Measurements from ENCODE around the gene CCN2. TPM values are rescaled to one million over a fixed set of nuclear protein-coding genes. Genes with fewer than 3 reads are reported as not detected.

CCN2 gene
- total RNA-seq, 1 donor from 2014 or later, result not detected

GRCh38 chr6:131979515-131980337 lies 28.6 kb upstream of the CCN2 start:
- H3K9me3 Mint-ChIP-seq, result no peaks in the 10 kb centered on the region
- no peak overlapping the region for H3K4me3 Mint-ChIP-seq
- H3K36me3 Mint-ChIP-seq (ENCODE audit: low read depth), result no peaks in the 10 kb centered on the region
- no peak overlapping the region for H3K27ac Mint-ChIP-seq
- intact Hi-C loops (cut with micrococcal nuclease), result no loop called here
- no peaks in the 10 kb centered on the region for H3K4me1 Mint-ChIP-seq
- no peaks in the 10 kb centered on the region for H3K27me3 Mint-ChIP-seq
- DNase-seq, result no peak

- H3K9me3 Mint-ChIP-seq, result no peaks in the 10 kb centered on the region
- intact Hi-C loops (cut with micrococcal nuclease), result no loop called here
Measured at GRCh38 chr6:131978522-131978921, 27.4 kb upstream of the CCN2 start.

GRCh38 chr6:131976545-131977061 lies 25.4 kb upstream of the CCN2 start:
- intact Hi-C loops (cut with micrococcal nuclease), result no loop called here
- no peaks in the 10 kb centered on the region for H3K4me1 Mint-ChIP-seq
- H3K36me3 Mint-ChIP-seq (ENCODE audit: low read depth), result no peaks in the 10 kb centered on the region
- no peak for DNase-seq
- H3K27me3 Mint-ChIP-seq, result no peaks in the 10 kb centered on the region
- no peak overlapping the region for H3K4me3 Mint-ChIP-seq
- no peaks in the 10 kb centered on the region for H3K9me3 Mint-ChIP-seq
- H3K27ac Mint-ChIP-seq, result no peak overlapping the region

More at GRCh38 chr6:131978522-131978921, 27.4 kb upstream of the CCN2 start:
- no peaks in the 10 kb centered on the region for H3K36me3 Mint-ChIP-seq (ENCODE audit: low read depth)
- H3K27me3 Mint-ChIP-seq, result no peaks in the 10 kb centered on the region
- no peak overlapping the region for H3K4me3 Mint-ChIP-seq
- H3K4me1 Mint-ChIP-seq, result no peaks in the 10 kb centered on the region
- H3K27ac Mint-ChIP-seq, result no peak overlapping the region
- DNase-seq, result no peak

GRCh38 chr6:131972741-131973140 lies 21.6 kb upstream of the CCN2 start:
- intact Hi-C loops (cut with micrococcal nuclease), result no loop called here
- no peak overlapping the region for H3K27ac Mint-ChIP-seq
- H3K27me3 Mint-ChIP-seq, result peaks cover 2% of the 10 kb centered on the region
- H3K36me3 Mint-ChIP-seq (ENCODE audit: low read depth), result no peaks in the 10 kb centered on the region
- no peak for DNase-seq
- no peak overlapping the region for H3K4me3 Mint-ChIP-seq
- H3K9me3 Mint-ChIP-seq, result no peaks in the 10 kb centered on the region
- H3K4me1 Mint-ChIP-seq, result no peaks in the 10 kb centered on the region

- H3K4me1 Mint-ChIP-seq, result no peaks in the 10 kb centered on the region
- H3K36me3 Mint-ChIP-seq (ENCODE audit: low read depth), result no peaks in the 10 kb centered on the region
- intact Hi-C loops (cut with micrococcal nuclease), result no loop called here
- H3K27me3 Mint-ChIP-seq, result peaks cover 2% of the 10 kb centered on the region
- H3K4me3 Mint-ChIP-seq, result no peak overlapping the region
- no peak for DNase-seq
- no peak overlapping the region for H3K27ac Mint-ChIP-seq
- H3K9me3 Mint-ChIP-seq, result no peaks in the 10 kb centered on the region
Measured at GRCh38 chr6:131970076-131970859, 19.1 kb upstream of the CCN2 start.

- H3K9me3 Mint-ChIP-seq, result no peaks in the 10 kb centered on the region
- no peak overlapping the region for H3K27ac Mint-ChIP-seq
- no peak for DNase-seq
- H3K4me1 Mint-ChIP-seq, result no peaks in the 10 kb centered on the region
- intact Hi-C loops (cut with micrococcal nuclease), result no loop called here
- H3K4me3 Mint-ChIP-seq, result no peak overlapping the region
- H3K36me3 Mint-ChIP-seq (ENCODE audit: low read depth), result no peaks in the 10 kb centered on the region
- peaks cover 2% of the 10 kb centered on the region for H3K27me3 Mint-ChIP-seq
Measured at GRCh38 chr6:131968656-131969055, 17.5 kb upstream of the CCN2 start.

GRCh38 chr6:131967948-131968347 lies 16.8 kb upstream of the CCN2 start:
- Mint-ChIP-seq H3K27ac (no peak overlapping the region), H3K4me1 (no peaks in the 10 kb centered on the region), H3K36me3 (ENCODE audit: low read depth) (no peaks in the 10 kb centered on the region), H3K27me3 (peaks cover 2% of the 10 kb centered on the region), H3K4me3 (no peak overlapping the region), H3K9me3 (no peaks in the 10 kb centered on the region)
- DNase-seq, result no peak
- intact Hi-C loops (cut with micrococcal nuclease), result no loop called here

- no peak for DNase-seq
- no peak overlapping the region for H3K4me3 Mint-ChIP-seq
Measured at GRCh38 chr6:131966443-131966842, 15.3 kb upstream of the CCN2 start.

GRCh38 chr6:131963063-131963462 lies 11.9 kb upstream of the CCN2 start:
- Mint-ChIP-seq H3K4me3 (no peak overlapping the region), H3K4me1 (no peaks in the 10 kb centered on the region), H3K27me3 (no peaks in the 10 kb centered on the region), H3K27ac (no peak overlapping the region), H3K36me3 (ENCODE audit: low read depth) (no peaks in the 10 kb centered on the region), H3K9me3 (no peaks in the 10 kb centered on the region)
- intact Hi-C loops (cut with micrococcal nuclease), result no loop called here
- DNase-seq, result no peak

More at GRCh38 chr6:131966443-131966842, 15.3 kb upstream of the CCN2 start:
- Mint-ChIP-seq H3K36me3 (ENCODE audit: low read depth) (no peaks in the 10 kb centered on the region), H3K9me3 (no peaks in the 10 kb centered on the region), H3K27me3 (peaks cover 2% of the 10 kb centered on the region), H3K4me1 (no peaks in the 10 kb centered on the region), H3K27ac (no peak overlapping the region)
- intact Hi-C loops (cut with micrococcal nuclease), result no loop called here

- DNase-seq, result no peak
- no peaks in the 10 kb centered on the region for H3K9me3 Mint-ChIP-seq
- no peaks in the 10 kb centered on the region for H3K4me1 Mint-ChIP-seq
- no peak overlapping the region for H3K27ac Mint-ChIP-seq
- intact Hi-C loops (cut with micrococcal nuclease), result no loop called here
- H3K4me3 Mint-ChIP-seq, result no peak overlapping the region
- peaks cover 1% of the 10 kb centered on the region for H3K27me3 Mint-ChIP-seq
- no peaks in the 10 kb centered on the region for H3K36me3 Mint-ChIP-seq (ENCODE audit: low read depth)
Measured at GRCh38 chr6:131960371-131961133, 9.4 kb upstream of the CCN2 start.

GRCh38 chr6:131958542-131959470 lies 7.6 kb upstream of the CCN2 start:
- DNase-seq, result no peak
- Mint-ChIP-seq H3K27me3 (peaks cover 9% of the 10 kb centered on the region), H3K4me1 (no peaks in the 10 kb centered on the region), H3K36me3 (ENCODE audit: low read depth) (no peaks in the 10 kb centered on the region), H3K4me3 (no peak overlapping the region), H3K9me3 (no peaks in the 10 kb centered on the region), H3K27ac (no peak overlapping the region)
- intact Hi-C loops (cut with micrococcal nuclease), result no loop called here

GRCh38 chr6:131958095-131958494 lies 6.9 kb upstream of the CCN2 start:
- H3K4me3 Mint-ChIP-seq, result no peak overlapping the region
- H3K36me3 Mint-ChIP-seq (ENCODE audit: low read depth), result no peaks in the 10 kb centered on the region
- DNase-seq, result no peak
- H3K27ac Mint-ChIP-seq, result no peak overlapping the region
- intact Hi-C loops (cut with micrococcal nuclease), result no loop called here
- H3K4me1 Mint-ChIP-seq, result no peaks in the 10 kb centered on the region
- no peaks in the 10 kb centered on the region for H3K9me3 Mint-ChIP-seq
- peaks cover 15% of the 10 kb centered on the region for H3K27me3 Mint-ChIP-seq

GRCh38 chr6:131955876-131956275 lies 4.7 kb upstream of the CCN2 start:
- Mint-ChIP-seq H3K27ac (no peak overlapping the region), H3K36me3 (ENCODE audit: low read depth) (no peaks in the 10 kb centered on the region), H3K27me3 (peaks cover 34% of the 10 kb centered on the region), H3K4me1 (no peaks in the 10 kb centered on the region), H3K4me3 (no peak overlapping the region), H3K9me3 (no peaks in the 10 kb centered on the region)
- DNase-seq, result no peak
- intact Hi-C loops (cut with micrococcal nuclease), result no loop called here
